Activated T-cell treated with anti-CD3 and anti-CD28 coated beads for 24 hours (primary cell): Measurements from ENCODE around the gene ZNHIT3.
A peak's percentile ranks its signal among the peaks of the same experiment; 100 is the strongest.
"Not testable (repeated sequence)": the region's sequence is repeated elsewhere in the genome, so short reads cannot be mapped to it uniquely, and the experiment has no call there.

ENCODE experiments used
- DNase-seq: peaks from one replicate; pipeline ENCODE4 v3.0.0-alpha.2; 2020; ENCODE audit warnings: low read depth

The ZNHIT3 gene

GRCh38 chr17:36486204-36487194 lies at the start of gene ZNHIT3:
Gene ZNHIT3 (plus strand): TSS chr17:36486681. CDS start chr17:36486700, 19 bp downstream.
- DNase-seq, result peak; percentile 87

GRCh38 chr17:36441792-36442191 lies 44.7 kb upstream of the ZNHIT3 start:
- not testable (repeated sequence) for DNase-seq

- no peak for DNase-seq
These were observed 42.7 kb upstream of the ZNHIT3 start for GRCh38 chr17:36443777-36444176.

DNA sequence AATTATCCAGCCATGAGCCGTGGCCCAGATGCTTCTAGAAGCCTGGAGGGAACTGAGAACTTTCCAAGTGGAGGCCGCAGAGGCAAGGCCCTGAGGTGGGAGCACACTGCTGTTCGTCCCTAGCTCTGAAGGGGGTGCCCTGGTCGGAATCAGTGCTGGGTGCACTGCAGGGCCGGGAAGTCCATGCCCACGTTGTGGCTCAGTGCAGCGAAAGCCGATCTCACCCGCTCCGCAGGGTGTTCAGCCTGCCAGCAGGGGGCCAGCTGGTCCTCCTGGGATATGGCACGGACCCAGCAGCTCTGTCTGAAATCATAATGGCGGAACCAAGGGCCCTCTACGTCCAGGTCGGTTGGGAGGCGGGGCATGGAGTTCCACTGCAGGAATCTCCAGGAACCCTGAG lies 36.5 kb upstream of the ZNHIT3 start:
- not testable (repeated sequence) for DNase-seq

DNA sequence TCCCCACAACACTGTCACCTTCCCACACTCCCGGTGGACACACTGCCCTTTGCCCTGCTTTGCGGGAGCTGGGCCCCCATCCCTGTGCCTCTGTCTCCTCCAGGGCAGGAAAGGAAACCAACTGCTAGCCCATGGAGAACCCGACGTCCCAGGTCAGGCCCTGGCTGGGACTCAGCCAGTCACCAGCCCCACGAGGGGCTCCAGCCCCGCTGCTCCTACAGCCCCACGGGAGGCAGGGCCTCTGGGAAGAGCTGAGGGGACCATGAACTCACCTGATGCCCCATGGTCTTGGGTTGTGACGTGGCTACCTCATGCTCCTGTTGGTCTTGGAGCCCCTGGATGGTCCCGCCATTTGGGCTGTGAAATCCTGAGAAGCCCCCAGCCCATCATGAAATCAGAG lies 33.6 kb upstream of the ZNHIT3 start:
- DNase-seq, result not testable (repeated sequence)

DNA sequence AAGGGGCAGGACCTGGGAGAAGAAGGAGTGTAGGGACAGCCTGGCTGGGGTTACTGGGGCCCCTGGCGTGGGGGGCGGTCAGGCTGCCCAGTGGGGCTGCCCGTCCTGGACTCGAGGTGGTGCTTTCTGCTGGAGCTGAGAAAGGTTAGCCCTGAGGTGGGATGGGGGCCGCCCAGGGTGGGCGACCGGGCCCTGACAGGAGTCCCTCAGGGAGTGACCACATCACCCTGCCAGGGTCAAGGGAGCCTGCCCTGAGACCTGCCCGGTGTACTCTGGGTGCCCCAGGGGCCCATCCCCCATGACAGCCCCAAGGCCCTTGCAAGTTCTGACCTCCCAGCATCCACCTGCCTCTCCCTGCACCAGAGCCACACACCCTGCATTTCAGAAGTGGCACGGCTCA lies 28.8 kb upstream of the ZNHIT3 start:
- DNase-seq, result not testable (repeated sequence)

DNA sequence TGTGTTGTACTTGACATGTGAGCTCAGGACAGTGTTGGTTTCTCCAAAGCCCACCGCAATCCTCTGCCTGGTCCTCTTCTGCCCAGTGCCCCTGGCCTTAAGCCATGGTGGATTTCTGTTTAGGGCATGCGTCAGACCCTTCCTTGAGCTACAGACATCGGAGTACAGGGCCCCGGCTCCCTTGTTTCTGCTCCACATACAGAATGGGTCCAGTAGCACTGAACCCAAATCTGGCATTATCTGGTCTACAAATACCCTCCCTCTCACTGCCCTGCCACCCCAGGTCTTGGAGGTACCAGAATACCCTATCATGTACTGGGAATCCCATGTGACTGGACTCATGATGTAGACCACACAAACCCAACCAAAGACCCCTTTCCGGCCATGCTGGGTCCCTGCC lies 27.4 kb upstream of the ZNHIT3 start:
- DNase-seq, result no peak

DNA sequence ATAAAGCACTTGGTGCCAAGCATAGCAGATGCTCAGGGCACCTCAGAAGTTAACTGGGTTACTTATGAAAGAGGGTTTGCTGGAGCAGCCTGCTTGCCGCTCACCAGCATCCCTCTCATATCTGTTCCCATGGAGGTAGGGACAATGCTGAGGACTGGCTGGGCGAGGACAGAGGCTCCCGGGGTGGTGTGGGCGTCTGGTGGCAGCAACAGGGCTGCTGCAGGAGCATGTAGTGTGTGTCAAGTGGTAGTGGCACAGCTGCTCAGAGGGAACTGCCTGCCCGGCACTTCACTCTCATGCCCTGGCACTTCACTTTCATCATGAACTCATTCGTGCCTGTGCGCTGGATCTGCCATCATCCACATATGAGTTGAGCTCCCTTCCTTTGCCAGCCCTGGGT lies 26.9 kb upstream of the ZNHIT3 start:
- DNase-seq, result no peak

DNA sequence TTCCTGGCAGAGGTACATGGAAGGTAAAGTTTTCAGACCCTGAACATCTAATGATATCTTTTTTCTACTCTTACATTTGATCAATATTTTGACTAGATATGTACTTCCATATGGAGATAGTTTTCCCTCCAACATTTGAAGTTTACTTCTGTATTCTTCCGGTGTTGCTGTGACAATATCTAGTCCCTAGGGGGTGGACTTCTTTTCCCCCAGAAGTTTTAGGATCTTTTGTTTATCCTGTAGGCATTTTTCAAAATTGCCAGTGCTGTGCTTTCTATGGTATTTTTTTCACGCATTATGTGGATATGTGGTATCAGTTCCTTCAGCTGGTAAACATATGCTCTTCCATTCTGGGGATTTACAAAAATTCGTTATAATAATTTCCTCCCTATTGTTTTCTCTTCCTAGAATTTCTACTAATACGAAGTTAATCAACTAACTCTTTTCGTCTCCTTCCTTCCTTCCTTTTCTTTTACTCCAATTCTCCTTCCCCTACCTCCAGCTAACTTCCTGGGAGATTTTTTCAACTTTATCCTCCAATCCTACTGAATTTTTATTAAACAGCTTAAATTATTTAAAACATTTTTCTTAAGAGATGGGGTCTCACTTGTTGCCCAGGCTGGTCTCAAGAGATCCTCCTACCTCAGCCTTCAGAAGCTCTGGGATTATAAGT lies 26.1 kb upstream of the ZNHIT3 start:
- DNase-seq, result no peak

DNA sequence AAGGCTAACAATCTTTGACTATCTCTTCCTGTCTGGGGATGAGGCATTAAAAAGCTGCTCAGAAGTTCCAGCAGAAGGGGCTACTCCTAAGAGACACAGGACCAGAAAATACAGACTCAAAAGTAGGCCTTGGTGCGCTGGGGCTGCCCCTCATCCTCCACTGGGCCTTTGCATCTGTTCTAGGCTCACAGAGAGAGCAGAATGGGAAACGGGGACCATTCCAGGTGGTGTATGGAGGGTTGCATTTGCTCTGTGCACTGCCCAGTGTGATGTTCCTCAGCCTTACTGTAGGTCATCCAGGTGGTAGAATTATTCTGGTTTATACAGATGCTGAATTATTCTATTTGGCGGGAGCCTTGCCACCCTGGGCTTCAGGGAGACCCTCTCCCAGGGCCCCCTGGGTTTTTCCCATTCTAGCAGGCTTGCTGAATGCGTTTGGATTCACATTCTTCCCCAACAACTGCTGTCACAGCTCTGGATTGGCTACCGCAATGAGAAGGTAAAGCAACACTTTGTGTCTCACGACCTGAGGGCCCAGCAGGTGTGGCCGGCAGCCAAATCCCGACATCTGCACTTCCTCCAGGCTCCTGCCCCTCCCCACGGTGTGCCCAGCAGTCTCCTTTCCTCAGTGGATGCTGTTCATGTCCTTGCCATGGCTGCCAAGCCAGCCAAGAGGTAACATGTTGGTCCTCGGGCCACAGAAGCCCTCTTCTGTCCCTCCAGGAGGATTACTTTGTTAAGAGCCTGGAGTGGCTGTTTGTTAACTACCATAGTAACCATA lies 25.0 kb upstream of the ZNHIT3 start:
- DNase-seq, result no peak

DNA sequence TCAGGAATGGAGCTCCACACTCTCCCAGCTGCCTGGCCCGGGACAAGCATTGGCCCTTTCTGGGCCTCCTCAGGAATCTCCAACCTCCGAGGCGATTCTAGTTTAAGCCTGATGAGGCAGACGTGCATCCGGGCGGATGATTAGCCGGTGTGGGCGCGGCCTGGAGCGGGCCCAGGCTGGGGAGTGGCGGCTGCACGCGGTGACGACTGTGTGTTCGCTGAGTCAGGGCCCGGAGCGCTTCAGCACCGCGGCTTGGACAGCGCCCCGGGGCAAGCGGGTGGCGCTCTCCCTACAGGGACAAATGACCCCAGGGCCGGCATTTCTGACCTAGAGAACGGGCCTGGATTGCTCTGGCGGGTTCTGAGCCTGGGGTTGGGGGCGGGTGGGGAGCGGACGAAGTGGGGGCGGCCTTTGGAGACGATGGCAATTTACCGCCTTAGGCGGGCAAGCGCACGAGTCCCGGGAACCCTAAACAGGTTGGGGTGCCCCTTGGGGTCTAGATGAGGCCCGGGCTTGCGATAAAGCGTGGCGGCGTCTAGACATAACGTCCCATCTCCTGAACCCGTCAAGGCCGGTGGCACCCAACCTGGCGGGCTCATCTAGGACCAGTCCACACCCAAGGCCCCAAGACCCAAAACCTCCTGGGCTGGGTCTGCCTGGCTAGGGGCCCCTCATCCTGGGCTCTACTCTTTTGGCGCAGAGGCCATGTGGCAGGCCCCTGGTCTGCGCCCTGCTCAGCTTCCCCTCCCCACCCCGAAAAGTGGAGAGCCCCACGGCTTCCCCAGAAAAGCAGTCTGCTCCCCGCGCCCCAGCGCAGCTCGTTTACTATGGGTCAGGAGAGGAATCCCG lies 22.3 kb upstream of the ZNHIT3 start:
- peak; percentile 39 for DNase-seq

DNA sequence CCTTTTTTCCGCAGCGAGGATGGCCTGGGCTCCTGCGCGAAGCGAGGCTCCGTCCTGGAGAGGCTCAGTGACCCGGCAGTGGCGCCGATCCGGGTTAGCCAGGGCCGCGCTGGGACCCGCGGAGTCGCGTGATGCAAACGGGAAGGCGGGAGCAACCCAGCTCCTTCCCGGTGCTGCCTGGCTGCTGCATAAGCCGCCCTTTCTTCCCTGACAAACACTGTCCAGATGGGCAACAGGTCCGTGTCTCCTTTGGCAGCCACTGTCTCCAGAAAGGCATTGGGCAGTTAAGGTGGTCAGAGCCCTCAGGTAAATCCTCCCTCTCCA lies 21.8 kb upstream of the ZNHIT3 start:
- no peak for DNase-seq

DNA sequence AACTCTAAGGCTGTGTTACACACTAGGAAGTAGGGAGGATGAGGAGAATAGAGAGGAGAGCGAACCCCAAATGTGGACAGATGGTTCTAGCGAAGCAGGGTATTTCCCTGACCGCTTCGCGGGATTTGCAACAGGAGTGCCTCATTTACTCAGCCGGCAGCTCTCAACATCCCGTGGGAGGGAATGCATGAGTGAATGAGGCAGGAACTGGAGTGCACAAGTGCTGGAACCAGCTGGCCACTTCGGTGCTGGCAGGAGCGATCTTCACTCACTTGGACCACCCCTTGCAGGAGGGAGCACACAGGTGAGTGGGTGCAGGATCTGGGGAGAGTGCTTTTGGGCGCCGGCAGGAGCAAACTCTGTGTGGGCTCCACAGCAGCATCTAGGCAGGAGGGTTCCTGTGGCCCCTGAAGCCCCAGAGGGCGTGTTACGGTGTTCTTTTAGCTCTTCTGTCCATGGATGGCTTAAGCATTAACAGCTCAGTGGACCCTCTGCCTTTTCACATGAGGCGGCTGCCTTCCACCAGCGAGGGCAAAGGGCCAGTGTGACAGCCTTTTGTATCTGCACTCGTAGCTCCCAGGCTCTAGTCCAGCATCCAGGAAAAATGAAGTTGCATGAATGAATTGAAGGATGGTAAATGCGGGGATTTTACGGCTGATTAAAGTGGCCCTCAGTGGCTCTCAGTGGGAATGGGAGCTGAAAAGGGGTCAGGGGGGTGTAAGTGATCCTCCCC lies 17.4 kb upstream of the ZNHIT3 start:
- DNase-seq, result no peak

DNA sequence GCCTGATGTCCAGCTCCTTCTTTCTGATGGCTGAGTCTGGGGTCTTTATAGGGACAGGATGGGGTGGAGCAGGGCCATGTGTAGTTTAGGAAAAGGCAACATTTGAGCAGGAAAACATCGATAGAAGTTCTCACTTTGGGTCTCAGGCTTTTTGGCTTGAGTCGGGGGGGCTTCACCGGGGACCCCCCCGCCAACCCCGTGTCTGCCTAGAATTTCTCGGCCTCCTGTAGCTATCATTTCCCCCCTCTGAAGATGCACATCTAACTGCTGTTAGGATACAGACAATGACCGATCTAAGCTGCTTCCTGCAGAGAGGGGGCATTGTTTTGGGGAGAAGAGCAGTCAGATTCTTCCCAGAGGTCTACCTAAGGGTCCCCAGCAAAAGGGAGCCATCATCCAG lies 16.7 kb upstream of the ZNHIT3 start:
- no peak for DNase-seq

DNA sequence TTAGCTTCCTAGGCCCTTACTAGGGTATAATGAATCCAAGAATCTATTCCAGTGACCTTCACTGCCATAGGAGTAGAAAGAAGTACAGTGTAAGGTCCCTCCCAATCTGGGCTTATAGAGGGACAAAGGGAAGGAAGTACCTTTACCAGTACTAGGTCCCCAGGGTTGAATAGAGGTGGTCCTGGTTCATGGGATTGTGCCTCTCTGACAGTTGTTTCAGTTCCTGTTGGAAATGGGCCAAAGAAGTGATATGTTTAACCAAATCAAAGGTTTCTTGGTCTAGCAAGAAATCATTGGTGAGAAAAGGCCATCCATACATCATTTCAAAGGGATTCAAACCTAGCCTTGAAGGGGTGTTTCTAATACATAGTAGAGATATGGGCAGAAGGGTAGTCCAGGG lies 16.0 kb upstream of the ZNHIT3 start:
- DNase-seq, result no peak

DNA sequence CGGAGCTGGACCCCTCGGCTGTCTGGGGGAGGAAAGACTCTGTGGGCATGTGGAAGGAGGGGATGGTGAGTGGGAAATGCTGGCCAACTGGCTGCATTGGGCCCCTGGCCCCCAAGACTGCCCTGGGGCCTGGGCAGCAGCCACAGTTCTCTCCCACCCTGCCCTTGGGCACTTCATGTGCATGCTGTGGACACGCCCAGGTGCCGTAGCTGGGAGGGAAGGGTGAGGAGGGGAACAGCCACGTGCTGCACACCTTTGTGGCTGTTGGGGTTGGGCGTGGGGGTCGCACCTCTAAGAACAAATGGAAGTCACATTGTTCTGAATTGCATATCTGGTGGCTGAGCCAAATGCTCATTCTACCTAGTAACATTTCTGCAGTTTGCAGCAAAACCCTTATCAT lies 11.9 kb upstream of the ZNHIT3 start:
- DNase-seq, result no peak

- DNase-seq, result no peak
These were observed 11.0 kb upstream of the ZNHIT3 start for GRCh38 chr17:36475346-36475970.

- no peak for DNase-seq
These were observed 4.7 kb upstream of the ZNHIT3 start for GRCh38 chr17:36481829-36482228.

DNA sequence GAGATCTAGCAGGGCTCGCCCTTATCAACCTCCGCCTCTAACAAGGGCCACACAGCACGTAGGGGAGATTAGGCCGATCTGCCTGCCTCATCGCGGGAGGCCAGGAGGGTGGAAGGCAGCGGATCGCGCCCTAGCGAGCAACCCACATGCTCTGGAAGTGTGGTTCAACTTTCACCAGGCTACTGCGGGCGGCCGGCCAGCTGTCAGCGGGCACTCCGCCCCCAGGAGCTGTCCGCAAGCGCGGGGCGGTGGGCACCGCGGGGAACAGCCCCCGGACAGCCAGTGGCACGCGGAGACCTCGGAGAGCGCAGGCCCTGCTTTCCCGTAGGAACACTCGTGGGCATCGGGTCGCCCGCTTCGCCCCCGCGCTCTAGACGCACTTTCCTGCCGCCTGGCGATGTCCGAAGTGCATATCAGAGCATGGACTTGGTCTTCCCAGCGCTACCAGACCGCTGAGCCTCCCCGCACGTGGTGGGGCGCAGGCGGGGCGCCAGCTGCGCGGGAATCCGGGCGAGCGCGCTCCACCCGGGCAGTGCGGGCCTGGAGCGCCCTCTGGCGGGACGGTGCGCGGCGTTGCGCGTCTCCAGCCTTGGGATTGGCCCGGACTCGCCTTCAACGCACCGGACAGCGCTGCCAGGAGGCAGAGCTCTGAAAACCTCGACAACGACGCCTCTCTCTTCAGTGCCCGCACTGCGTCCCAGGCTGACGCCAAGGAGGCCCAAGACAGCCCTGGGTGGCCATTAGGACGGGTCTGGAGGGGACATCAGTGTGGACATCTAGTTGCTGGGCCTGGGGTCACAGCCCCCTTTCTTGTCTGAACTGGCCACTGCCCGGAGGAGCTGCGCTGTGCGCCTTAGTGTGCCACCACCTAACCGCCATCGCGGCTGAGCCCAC lies 3.6 kb upstream of the ZNHIT3 start:
- peak; percentile 77 for DNase-seq
